Stimulated activated CD4-positive, alpha-beta T cell treated with anti-CD3 and anti-CD28 coated beads, Interleukin-12 subunit alpha, Interleukin-12 subunit beta, amount 100 ng/mL, for 48 hours (primary cell): ENCODE data around the gene CYSTM1.

ENCODE experiments used
- DNase-seq, 3 donors: peaks; one replicate each; pipeline ENCODE4 v3.0.0-alpha.2; 2020; ENCODE audit warnings: low read depth in 2 of 3, low spot score in 1 of 3

The CYSTM1 gene

GRCh38 chr5:140232731-140233130, 57.7 kb downstream of the CYSTM1 start:
- no peak for DNase-seq

- DNase-seq, result no peak
Observed at GRCh38 chr5:140234377-140234989, 59.5 kb downstream of the CYSTM1 start.

- no peak for DNase-seq
Observed at GRCh38 chr5:140235791-140236551, 61.0 kb downstream of the CYSTM1 start.

- DNase-seq, result no peak
Observed at GRCh38 chr5:140236891-140237598, 62.1 kb downstream of the CYSTM1 start.

- no peak for DNase-seq
Observed at GRCh38 chr5:140238756-140239155, 63.8 kb downstream of the CYSTM1 start.

GRCh38 chr5:140239461-140239860, 64.5 kb downstream of the CYSTM1 start:
- DNase-seq, result no peak

- DNase-seq, result peak; percentile 33 to 59 (median 56)
Observed at GRCh38 chr5:140239939-140240700, 65.1 kb downstream of the CYSTM1 start.

GRCh38 chr5:140240987-140241706, 66.2 kb downstream of the CYSTM1 start:
- DNase-seq, result no peak

GRCh38 chr5:140242099-140242498, 67.1 kb downstream of the CYSTM1 start:
- DNase-seq, result no peak

GRCh38 chr5:140242890-140243585, 68.0 kb downstream of the CYSTM1 start:
- DNase-seq, result no peak

- no peak for DNase-seq
Observed at GRCh38 chr5:140243706-140244250, 68.8 kb downstream of the CYSTM1 start.

GRCh38 chr5:140244525-140245025, 69.6 kb downstream of the CYSTM1 start:
- peak; percentile 68 to 81 (median 78) for DNase-seq

GRCh38 chr5:140245341-140245740, 70.4 kb downstream of the CYSTM1 start:
- no peak for DNase-seq

GRCh38 chr5:140245926-140246325, 70.9 kb downstream of the CYSTM1 start:
- DNase-seq, result no peak

GRCh38 chr5:140246378-140247122, 71.6 kb downstream of the CYSTM1 start:
- no peak for DNase-seq

GRCh38 chr5:140248414-140248813, 73.4 kb downstream of the CYSTM1 start:
- DNase-seq, result no peak

GRCh38 chr5:140249536-140249935, 74.5 kb downstream of the CYSTM1 start:
- DNase-seq, result no peak

- no peak for DNase-seq
Observed at GRCh38 chr5:140250386-140250785, 75.4 kb downstream of the CYSTM1 start.

GRCh38 chr5:140251527-140251973, 76.6 kb downstream of the CYSTM1 start:
- DNase-seq, result peak; percentile 72 to 73 (median 73)
